HG02759 (cell line): ENCODE data around the gene CAB39.
A peak's percentile ranks its signal among the peaks of the same experiment; 100 is the strongest.

ENCODE experiments used
- ATAC-seq: cut with Tn5 transposase; IDR thresholded peaks from one replicate; pipeline ENCODE4 v1.9.1; 2021; ENCODE audit warnings: mild to moderate bottlenecking, moderate library complexity; ENCODE audit not compliant: unreplicated experiment

The CAB39 gene

GRCh38 chr2:230779607-230780006 lies 67.0 kb downstream of the CAB39 start:
- no peak for ATAC-seq

- no peak for ATAC-seq
Measured at GRCh38 chr2:230781130-230781797, 68.6 kb downstream of the CAB39 start.

DNA sequence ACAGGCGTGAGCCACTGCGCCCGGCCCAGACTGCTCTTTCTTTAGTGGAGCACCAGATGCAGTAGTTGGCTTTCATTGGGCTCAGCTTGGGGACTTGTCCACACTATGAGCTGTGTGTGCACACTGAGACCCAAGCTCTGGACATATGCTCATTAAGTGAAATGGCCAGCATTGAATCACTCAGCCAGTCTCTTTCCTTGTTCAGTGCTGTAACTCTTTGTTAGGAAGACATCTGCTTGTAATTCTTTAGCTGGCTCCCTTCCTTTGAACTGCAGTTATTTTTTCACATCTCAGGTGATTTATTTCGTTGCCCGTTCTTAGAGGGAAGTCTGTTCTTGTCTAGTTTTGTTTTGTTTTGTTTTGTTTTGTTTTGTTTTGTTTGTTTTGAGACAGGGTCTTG lies 70.5 kb downstream of the CAB39 start:
- ATAC-seq, result no peak

DNA sequence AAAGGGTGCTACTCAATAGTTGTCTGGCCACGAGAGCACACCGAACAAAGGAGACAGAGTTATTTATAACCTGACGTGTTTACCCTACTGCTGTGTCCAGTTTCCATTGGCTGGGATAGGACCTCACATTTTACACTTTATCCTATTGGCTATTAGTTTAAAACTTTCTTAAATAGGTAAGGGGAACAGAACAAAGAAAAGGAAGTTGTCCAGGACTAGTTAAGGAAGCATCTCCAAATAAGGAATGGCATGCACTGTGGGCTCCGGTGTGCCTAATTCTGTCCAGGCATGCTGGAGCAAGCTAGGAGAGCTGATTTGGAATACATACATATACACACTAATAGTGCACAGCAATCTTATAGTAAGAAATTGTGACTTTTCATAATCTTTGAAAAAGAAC lies 72.2 kb downstream of the CAB39 start:
- no peak for ATAC-seq

GRCh38 chr2:230785346-230785745 lies 72.7 kb downstream of the CAB39 start:
- ATAC-seq, result no peak

- no peak for ATAC-seq
Measured at GRCh38 chr2:230787101-230787500, 74.5 kb downstream of the CAB39 start.

GRCh38 chr2:230788554-230789175 lies 76.0 kb downstream of the CAB39 start:
- no peak for ATAC-seq

GRCh38 chr2:230790981-230791380 lies 78.3 kb downstream of the CAB39 start:
- no peak for ATAC-seq

GRCh38 chr2:230793572-230794359 lies 81.1 kb downstream of the CAB39 start:
- peak; percentile 65 for ATAC-seq

DNA sequence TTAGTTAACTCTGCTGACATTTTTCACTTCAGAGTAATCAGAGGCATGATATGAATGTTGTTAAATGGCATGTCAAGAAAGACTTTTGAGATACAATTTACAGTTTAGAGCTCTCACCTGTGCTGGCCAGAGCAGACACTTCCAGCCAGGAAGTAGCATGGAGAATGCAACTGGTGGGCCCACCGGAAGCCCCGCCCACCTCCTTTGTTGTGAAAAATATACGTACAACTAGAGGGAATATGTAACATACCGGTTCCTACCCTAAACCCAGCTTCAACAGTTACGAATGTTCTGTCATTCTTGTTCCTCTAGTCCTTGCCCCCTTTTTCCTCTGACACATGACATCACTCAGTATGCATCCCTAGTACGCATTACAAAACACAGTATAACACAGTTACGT lies 81.9 kb downstream of the CAB39 start:
- ATAC-seq, result no peak

- ATAC-seq, result no peak
Measured at GRCh38 chr2:230795856-230796255, 83.2 kb downstream of the CAB39 start.

DNA sequence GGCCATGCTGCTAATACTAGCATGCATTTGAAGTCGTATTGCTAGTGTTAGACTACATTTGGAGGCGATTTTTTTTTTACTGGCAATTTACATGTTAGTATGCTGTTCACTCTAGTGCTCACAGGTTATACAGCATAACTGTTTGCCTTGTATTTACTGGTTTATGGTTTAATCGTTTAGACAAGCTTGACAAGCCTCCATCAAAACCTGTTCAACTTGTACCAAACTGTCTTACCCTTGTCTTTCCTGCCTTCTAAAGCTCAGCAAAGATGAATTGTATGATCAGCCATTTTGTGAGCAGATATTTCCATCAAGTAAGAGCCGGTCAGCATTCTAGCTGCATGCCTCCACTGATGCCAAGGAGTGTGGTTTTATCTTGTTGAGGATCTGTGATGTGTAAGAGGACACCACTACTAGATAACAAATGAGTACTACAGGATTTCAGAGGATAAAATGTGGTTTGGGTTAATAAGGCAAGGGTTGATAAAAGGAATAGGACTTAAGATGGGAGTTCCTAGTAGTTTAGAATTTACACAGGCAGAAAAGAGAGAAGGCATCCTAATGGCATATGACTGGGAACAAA lies 83.7 kb downstream of the CAB39 start:
- ATAC-seq, result no peak

GRCh38 chr2:230797515-230798495 lies 85.2 kb downstream of the CAB39 start:
- peak; percentile 57 for ATAC-seq

DNA sequence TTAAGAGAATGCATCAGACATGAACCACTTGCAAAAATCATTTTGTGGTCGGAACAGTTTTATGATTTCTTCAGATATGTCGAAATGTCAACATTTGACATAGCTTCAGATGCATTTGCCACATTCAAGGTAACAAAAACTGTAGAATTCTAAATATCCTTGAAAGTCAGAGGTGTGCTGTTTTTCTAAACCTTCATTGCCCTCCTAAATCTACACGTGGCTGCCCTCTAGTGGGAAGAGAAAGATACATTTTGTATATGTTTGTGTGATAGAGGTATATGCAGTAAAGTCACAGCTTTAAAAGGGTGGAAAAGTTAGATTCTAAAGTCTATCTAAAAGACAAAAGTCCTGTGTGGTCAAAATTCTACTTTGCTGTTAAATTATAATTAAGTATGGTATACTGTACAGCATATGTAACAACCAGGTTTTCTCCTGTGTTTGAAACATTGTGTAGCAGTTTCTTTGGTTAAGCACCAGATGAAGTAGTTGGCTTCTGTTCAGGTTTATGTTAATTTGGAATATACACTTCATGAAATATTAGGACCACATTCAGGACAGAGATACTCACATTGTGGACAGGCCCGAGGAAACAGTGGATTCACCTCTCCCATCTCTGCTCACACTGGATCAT lies 86.2 kb downstream of the CAB39 start:
- ATAC-seq, result no peak

GRCh38 chr2:230805353-230806017 lies 92.8 kb downstream of the CAB39 start:
- ATAC-seq, result no peak

DNA sequence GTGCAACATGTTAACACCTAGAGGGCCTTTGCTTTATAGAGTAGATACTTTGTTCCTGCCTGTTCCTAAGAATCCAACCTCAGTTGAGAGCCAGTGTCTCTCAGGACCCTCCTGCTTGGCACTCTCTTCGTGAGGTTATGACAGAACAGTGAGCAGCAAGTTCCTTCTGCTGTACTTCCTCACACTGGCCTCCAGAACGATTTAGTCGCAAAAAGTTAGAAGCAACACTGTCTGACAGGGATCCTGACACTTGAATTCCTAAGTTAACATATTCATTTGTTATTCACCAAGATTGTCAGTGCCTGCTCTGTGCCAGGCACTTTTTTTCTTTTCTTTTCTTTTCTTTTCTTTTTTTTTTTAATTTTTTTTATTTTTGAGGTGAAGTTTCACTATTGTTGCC lies 95.1 kb downstream of the CAB39 start:
- ATAC-seq, result no peak

DNA sequence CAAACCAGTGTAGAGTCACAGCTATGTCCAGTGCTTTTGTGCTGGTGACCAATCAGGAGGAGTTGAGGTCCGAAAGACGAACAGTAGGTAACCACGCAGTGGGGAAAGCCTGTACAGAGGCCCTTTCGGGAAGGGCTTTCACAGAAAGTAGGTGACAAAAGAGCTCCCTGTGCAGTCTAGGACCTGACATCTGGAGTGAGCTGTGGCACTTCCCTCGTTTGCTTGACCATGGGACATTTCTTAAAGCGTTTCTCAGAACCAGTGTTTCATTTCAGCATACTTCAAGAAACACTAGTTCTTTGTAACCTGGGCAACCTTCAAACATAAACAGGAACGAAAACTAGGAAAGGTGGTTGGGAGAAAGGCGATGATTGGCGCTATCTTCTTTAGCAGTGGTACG lies 96.4 kb downstream of the CAB39 start:
- no peak for ATAC-seq

- no peak for ATAC-seq
Measured at GRCh38 chr2:230809677-230810251, 97.1 kb downstream of the CAB39 start.

- no peak for ATAC-seq
Measured at GRCh38 chr2:230811508-230811907, 98.9 kb downstream of the CAB39 start.
